HG03064 (cell line): ENCODE measurements around the gene SPCS2.
A peak's percentile ranks its signal among the peaks of the same experiment; 100 is the strongest.
"Not testable (repeated sequence)": the region's sequence is repeated elsewhere in the genome, so short reads cannot be mapped to it uniquely, and the experiment has no call there.

Experiments used
- ATAC-seq: cut with Tn5 transposase; IDR thresholded peaks from one replicate; pipeline ENCODE4 v1.9.1; 2021; ENCODE audit warnings: low read depth; ENCODE audit not compliant: unreplicated experiment

SPCS2 gene

GRCh38 chr11:74949753-74950137, 679 bp downstream of the SPCS2 start:
- ATAC-seq: no peak

GRCh38 chr11:74950374-74950969, 1.4 kb downstream of the SPCS2 start:
- ATAC-seq: no peak

- ATAC-seq: no peak
Measured at GRCh38 chr11:74951226-74951625, 2.2 kb downstream of the SPCS2 start.

GRCh38 chr11:74952752-74953151, 3.7 kb downstream of the SPCS2 start:
- ATAC-seq: no peak

GRCh38 chr11:74953451-74953850, 4.4 kb downstream of the SPCS2 start:
- ATAC-seq: no peak

- ATAC-seq: no peak
Measured at GRCh38 chr11:74954199-74954598, 5.1 kb downstream of the SPCS2 start.

- no peak for ATAC-seq
Measured at GRCh38 chr11:74956397-74957015, 7.4 kb downstream of the SPCS2 start.

GRCh38 chr11:74957937-74958629, 9.0 kb downstream of the SPCS2 start:
- no peak for ATAC-seq

GRCh38 chr11:74960128-74960527, 11.1 kb downstream of the SPCS2 start:
- not testable (repeated sequence) for ATAC-seq

GRCh38 chr11:74966651-74967050, 17.6 kb downstream of the SPCS2 start:
- ATAC-seq: no peak

GRCh38 chr11:74970852-74971395, 21.9 kb downstream of the SPCS2 start:
- no peak for ATAC-seq

- ATAC-seq: no peak
Measured at GRCh38 chr11:74971424-74971823, 22.4 kb downstream of the SPCS2 start.

- ATAC-seq: no peak
Measured at GRCh38 chr11:74978041-74978440, 29.0 kb downstream of the SPCS2 start.

- ATAC-seq: no peak
Measured at GRCh38 chr11:74980634-74981033, 31.6 kb downstream of the SPCS2 start.

- ATAC-seq: no peak
Measured at GRCh38 chr11:74981888-74982287, 32.8 kb downstream of the SPCS2 start.

GRCh38 chr11:74984070-74984469, 35.0 kb downstream of the SPCS2 start:
- ATAC-seq: no peak

GRCh38 chr11:74984730-74985129, 35.7 kb downstream of the SPCS2 start:
- no peak for ATAC-seq

GRCh38 chr11:74988541-74989259, 39.6 kb downstream of the SPCS2 start, which contains the start of gene NEU3:
TSS of gene NEU3 (plus strand) at chr11:74988933. CDS start at chr11:74989061, 128 bp downstream.
- peak; percentile 73 for ATAC-seq

- ATAC-seq: peak; percentile 13
Measured at GRCh38 chr11:74989260-74989638, 40.2 kb downstream of the SPCS2 start.

- not testable (repeated sequence) for ATAC-seq
Measured at GRCh38 chr11:74990150-74990549, 41.1 kb downstream of the SPCS2 start.

GRCh38 chr11:74990941-74991340, 41.9 kb downstream of the SPCS2 start:
- no peak for ATAC-seq
